Liver (tissue), 9 donors: ENCODE data around the gene ABCC10. TPM values are rescaled to one million over a fixed set of nuclear protein-coding genes. Genes with fewer than 3 reads are reported as not detected.
"Not testable (repeated sequence)": the region's sequence is repeated elsewhere in the genome, so short reads cannot be mapped to it uniquely, and the experiment has no call there.

Experiments used
- DNase-seq: peaks from one replicate; pipeline ENCODE4 v3.0.0-alpha.2; 2017; ENCODE audit warnings: low spot score
- H3K27ac ChIP-seq, 2 donors: one replicate each; pipeline ENCODE4 v1.7.0; 2013; ENCODE audit warnings: inconsistent platforms in 2 of 2, low read length in 2 of 2, control low read depth in 1 of 2, low read depth in 1 of 2, mild to moderate bottlenecking in 1 of 2
- H3K27me3 ChIP-seq, 4 donors: one replicate each; pipeline versions ENCODE4 v1.6.1 to v1.7.0; 2013; ENCODE audit warnings: low read length in 3 of 4, inconsistent platforms in 1 of 4, mild to moderate bottlenecking in 1 of 4, moderate library complexity in 1 of 4; ENCODE audit not compliant: control insufficient read depth in 4 of 4, insufficient read depth in 4 of 4
- H3K36me3 ChIP-seq, 4 donors: one replicate each; pipeline versions ENCODE4 v1.6.1 to v1.7.0; 2013; ENCODE audit warnings: low read length in 3 of 4, mild to moderate bottlenecking in 3 of 4, low read depth in 1 of 4, moderate library complexity in 1 of 4; ENCODE audit not compliant: control insufficient read depth in 4 of 4, insufficient read depth in 3 of 4
- H3K4me1 ChIP-seq, 4 donors: one replicate each; pipeline versions ENCODE4 v1.6.1 to v1.7.0; 2013; ENCODE audit warnings: low read length in 3 of 4, mild to moderate bottlenecking in 3 of 4, moderate library complexity in 1 of 4; ENCODE audit not compliant: control insufficient read depth in 4 of 4, insufficient read depth in 4 of 4
- H3K4me3 ChIP-seq, 3 donors: one replicate each; pipeline versions ENCODE4 v1.6.1 to v1.7.0; 2013; ENCODE audit warnings: low read length in 3 of 3, control low read depth in 1 of 3, low read depth in 1 of 3, mild to moderate bottlenecking in 1 of 3
- H3K9ac ChIP-seq, 2 donors: one replicate each; pipeline ENCODE4 v1.7.0; 2013; ENCODE audit warnings: low read length in 2 of 2, mild to moderate bottlenecking in 2 of 2, moderate library complexity in 2 of 2, control low read depth in 1 of 2, low read depth in 1 of 2
- H3K9me3 ChIP-seq, 4 donors: one replicate each; pipeline versions ENCODE4 v1.6.1 to v1.7.0; 2013; ENCODE audit warnings: low read length in 3 of 4; ENCODE audit not compliant: control insufficient read depth in 4 of 4
- EGR1 ChIP-seq, 2 donors: IDR thresholded peaks; 2 replicates each; pipeline ENCODE4 v1.6.1; 2016 to 2018; ENCODE audit warnings: antibody characterized with exemption in 2 of 2, low read depth in 2 of 2
- FOXA1 ChIP-seq: IDR thresholded peaks from 2 replicates; pipeline ENCODE4 v1.6.1; 2016; ENCODE audit warnings: antibody characterized with exemption
- FOXA2 ChIP-seq: IDR thresholded peaks from 2 replicates; pipeline ENCODE4 v1.6.1; 2016; ENCODE audit warnings: antibody characterized with exemption
- GABPA ChIP-seq, 2 donors: IDR thresholded peaks in 1 of 2; conservative IDR thresholded peaks in 1 of 2; 2 replicates each; pipeline ENCODE4 v1.6.1; 2016; ENCODE audit warnings: antibody characterized with exemption in 2 of 2, mild to moderate bottlenecking in 1 of 2, moderate library complexity in 1 of 2
- HNF4A ChIP-seq, 2 donors: conservative IDR thresholded peaks; 2 replicates each; pipeline ENCODE4 v1.6.1; 2016; ENCODE audit warnings: antibody characterized with exemption in 2 of 2, mild to moderate bottlenecking in 2 of 2
- HNF4G ChIP-seq: IDR thresholded peaks from 2 replicates; pipeline ENCODE4 v1.6.1; 2016; ENCODE audit warnings: antibody characterized with exemption
- JUND ChIP-seq, 2 donors: IDR thresholded peaks; 2 replicates each; pipeline ENCODE4 v1.6.1; 2016; ENCODE audit warnings: antibody characterized with exemption in 2 of 2
- NR2F2 ChIP-seq: IDR thresholded peaks from 2 replicates; pipeline ENCODE4 v1.6.1; 2016; ENCODE audit warnings: antibody characterized with exemption
- RAD21 ChIP-seq, 2 donors: IDR thresholded peaks; 2 replicates each; pipeline ENCODE4 v1.6.1; 2016; ENCODE audit warnings: antibody characterized with exemption in 2 of 2, mild to moderate bottlenecking in 2 of 2
- RXRA ChIP-seq, 2 donors: IDR thresholded peaks; 2 replicates each; pipeline ENCODE4 v1.6.1; 2017 to 2018; ENCODE audit warnings: antibody characterized with exemption in 2 of 2, mild to moderate bottlenecking in 1 of 2
- SP1 ChIP-seq: IDR thresholded peaks from 2 replicates; pipeline ENCODE4 v1.6.1; 2018; ENCODE audit warnings: antibody characterized with exemption, mild to moderate bottlenecking
- TAF1 ChIP-seq: conservative IDR thresholded peaks from 2 replicates; pipeline ENCODE4 v1.6.1; 2016; ENCODE audit warnings: antibody characterized with exemption, mild to moderate bottlenecking
- YY1 ChIP-seq: IDR thresholded peaks from 2 replicates; pipeline ENCODE4 v1.6.1; 2016; ENCODE audit warnings: antibody characterized with exemption, mild to moderate bottlenecking
- WGBS: extraction: QIAGEN DNeasy Blood & Tissue Kit; methylation state at CpG from one replicate; pipeline ENCODE4 v1.1.7; 2013; 5-methylcytosine and 5-hydroxymethylcytosine counted together
- polyA plus RNA-seq, 2 donors: library from polyadenylated mRNA; stranded (reverse) in 1 of 2; unstranded in 1 of 2; fragments of 200-250 nt in 1 of 2; fragments of >200 nt in 1 of 2; fragmentation: Nextera tagmentation in 1 of 2; extraction: Ambion mirVana in 1 of 2; gene quantifications; one replicate each; pipeline versions ENCODE4 v1.2.1 to v1.2.3, GENCODE V29; 2013 to 2015
- total RNA-seq, 2 donors: library from RNA; depleted of rRNA; stranded (reverse); fragments of >200 nt; gene quantifications; one replicate each; pipeline ENCODE4 v1.2.3, GENCODE V29; 2014
- TF ChIP-seq, protein P1 (sequence below): IDR thresholded peaks from 2 replicates; pipeline ENCODE4 v1.6.1; 2016; ENCODE audit warnings: antibody characterized with exemption
- TF ChIP-seq, protein P2 (sequence below): IDR thresholded peaks from 2 replicates; pipeline ENCODE4 v1.6.1; 2016; ENCODE audit warnings: antibody characterized with exemption
- TF ChIP-seq, protein P3 (sequence below): IDR thresholded peaks from 2 replicates; pipeline ENCODE4 v1.6.1; 2016; ENCODE audit warnings: antibody characterized with exemption, mild to moderate bottlenecking
- TF ChIP-seq, protein P4 (sequence below): IDR thresholded peaks from 2 replicates; pipeline ENCODE4 v1.6.1; 2016; ENCODE audit warnings: antibody characterized with exemption
- TF ChIP-seq, protein P5 (sequence below): fragments of 150-350 bp; IDR thresholded peaks from 2 replicates; pipeline ENCODE4 v1.5.1; 2017; ENCODE audit warnings: improper control_type of control experiment, low read depth, low read length; ENCODE audit not compliant: missing input control
- donor health status: healthy.
- donor health status: healthy.
- donor health status: healthy.
- donor health status: healthy.
- donor health status: healthy.

ABCC10 gene
- total and polyA plus RNA-seq, 4 donors: 3.9 to 10.6 (median 5.1) TPM

DNA sequence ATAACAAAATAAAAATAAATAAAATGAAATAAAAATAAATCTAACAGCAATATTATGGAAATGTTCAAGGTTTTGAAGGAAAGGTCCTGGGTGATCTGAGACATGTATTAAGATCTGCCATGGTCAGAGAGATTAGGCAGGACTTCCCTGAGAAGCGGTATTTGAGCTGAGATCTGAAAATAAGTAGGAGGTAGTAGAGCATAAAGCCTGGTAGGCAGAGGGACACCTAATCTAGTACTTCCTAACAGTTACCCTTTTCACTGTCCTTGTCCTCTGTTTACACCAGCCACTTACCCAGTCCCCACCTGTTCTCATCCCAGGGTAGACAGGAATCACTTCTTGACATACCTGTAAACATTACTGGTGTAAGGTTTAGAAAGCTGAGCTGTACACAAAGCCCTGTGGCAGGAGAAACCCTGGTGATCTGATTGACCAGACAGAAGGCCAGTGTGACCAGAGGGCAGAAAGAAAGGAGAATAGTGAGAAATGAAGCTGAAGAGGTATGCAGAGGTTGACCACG lies 49.6 kb upstream of the ABCC10 start:
- TF ChIP-seq RXRA (IDR thresholded peaks at IDR 0.05) (no peak), GABPA (IDR thresholded peaks at IDR 0.05 in 1 of 2, conservative IDR thresholded peaks at IDR 0.05 in 1 of 2) (no peak), FOXA2 (no peak), JUND (IDR thresholded peaks at IDR 0.05) (no peak), HNF4A (conservative IDR thresholded peaks at IDR 0.05) (no peak), YY1 (no peak), HNF4G (no peak), EGR1 (IDR thresholded peaks at IDR 0.05; ENCODE audit: low read depth in 2 of 2) (no peak), TAF1 (no peak), SP1 (no peak), RAD21 (IDR thresholded peaks at IDR 0.05) (no peak), FOXA1 (no peak), NR2F2 (no peak)
- TF ChIP-seq, protein P1, sequence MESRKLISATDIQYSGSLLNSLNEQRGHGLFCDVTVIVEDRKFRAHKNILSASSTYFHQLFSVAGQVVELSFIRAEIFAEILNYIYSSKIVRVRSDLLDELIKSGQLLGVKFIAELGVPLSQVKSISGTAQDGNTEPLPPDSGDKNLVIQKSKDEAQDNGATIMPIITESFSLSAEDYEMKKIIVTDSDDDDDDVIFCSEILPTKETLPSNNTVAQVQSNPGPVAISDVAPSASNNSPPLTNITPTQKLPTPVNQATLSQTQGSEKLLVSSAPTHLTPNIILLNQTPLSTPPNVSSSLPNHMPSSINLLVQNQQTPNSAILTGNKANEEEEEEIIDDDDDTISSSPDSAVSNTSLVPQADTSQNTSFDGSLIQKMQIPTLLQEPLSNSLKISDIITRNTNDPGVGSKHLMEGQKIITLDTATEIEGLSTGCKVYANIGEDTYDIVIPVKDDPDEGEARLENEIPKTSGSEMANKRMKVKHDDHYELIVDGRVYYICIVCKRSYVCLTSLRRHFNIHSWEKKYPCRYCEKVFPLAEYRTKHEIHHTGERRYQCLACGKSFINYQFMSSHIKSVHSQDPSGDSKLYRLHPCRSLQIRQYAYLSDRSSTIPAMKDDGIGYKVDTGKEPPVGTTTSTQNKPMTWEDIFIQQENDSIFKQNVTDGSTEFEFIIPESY: no peak
- TF ChIP-seq, protein P2, sequence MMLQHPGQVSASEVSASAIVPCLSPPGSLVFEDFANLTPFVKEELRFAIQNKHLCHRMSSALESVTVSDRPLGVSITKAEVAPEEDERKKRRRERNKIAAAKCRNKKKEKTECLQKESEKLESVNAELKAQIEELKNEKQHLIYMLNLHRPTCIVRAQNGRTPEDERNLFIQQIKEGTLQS: no peak
- TF ChIP-seq, protein P3, sequence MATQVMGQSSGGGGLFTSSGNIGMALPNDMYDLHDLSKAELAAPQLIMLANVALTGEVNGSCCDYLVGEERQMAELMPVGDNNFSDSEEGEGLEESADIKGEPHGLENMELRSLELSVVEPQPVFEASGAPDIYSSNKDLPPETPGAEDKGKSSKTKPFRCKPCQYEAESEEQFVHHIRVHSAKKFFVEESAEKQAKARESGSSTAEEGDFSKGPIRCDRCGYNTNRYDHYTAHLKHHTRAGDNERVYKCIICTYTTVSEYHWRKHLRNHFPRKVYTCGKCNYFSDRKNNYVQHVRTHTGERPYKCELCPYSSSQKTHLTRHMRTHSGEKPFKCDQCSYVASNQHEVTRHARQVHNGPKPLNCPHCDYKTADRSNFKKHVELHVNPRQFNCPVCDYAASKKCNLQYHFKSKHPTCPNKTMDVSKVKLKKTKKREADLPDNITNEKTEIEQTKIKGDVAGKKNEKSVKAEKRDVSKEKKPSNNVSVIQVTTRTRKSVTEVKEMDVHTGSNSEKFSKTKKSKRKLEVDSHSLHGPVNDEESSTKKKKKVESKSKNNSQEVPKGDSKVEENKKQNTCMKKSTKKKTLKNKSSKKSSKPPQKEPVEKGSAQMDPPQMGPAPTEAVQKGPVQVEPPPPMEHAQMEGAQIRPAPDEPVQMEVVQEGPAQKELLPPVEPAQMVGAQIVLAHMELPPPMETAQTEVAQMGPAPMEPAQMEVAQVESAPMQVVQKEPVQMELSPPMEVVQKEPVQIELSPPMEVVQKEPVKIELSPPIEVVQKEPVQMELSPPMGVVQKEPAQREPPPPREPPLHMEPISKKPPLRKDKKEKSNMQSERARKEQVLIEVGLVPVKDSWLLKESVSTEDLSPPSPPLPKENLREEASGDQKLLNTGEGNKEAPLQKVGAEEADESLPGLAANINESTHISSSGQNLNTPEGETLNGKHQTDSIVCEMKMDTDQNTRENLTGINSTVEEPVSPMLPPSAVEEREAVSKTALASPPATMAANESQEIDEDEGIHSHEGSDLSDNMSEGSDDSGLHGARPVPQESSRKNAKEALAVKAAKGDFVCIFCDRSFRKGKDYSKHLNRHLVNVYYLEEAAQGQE: no peak
- TF ChIP-seq, protein P4, sequence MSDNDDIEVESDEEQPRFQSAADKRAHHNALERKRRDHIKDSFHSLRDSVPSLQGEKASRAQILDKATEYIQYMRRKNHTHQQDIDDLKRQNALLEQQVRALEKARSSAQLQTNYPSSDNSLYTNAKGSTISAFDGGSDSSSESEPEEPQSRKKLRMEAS: no peak
- no peaks in the 10 kb centered on the region for H3K4me1 ChIP-seq
- no peak overlapping the region for H3K27ac ChIP-seq
- no peaks in the 10 kb centered on the region for H3K27me3 ChIP-seq
- no peak overlapping the region for H3K4me3 ChIP-seq
- H3K9me3 ChIP-seq: no peaks in the 10 kb centered on the region
- no peaks in the 10 kb centered on the region for H3K36me3 ChIP-seq
- no peak for DNase-seq
- H3K9ac ChIP-seq: no peak overlapping the region
- 87% methylated on average over 2 of the region's 2 CpGs for WGBS

DNA sequence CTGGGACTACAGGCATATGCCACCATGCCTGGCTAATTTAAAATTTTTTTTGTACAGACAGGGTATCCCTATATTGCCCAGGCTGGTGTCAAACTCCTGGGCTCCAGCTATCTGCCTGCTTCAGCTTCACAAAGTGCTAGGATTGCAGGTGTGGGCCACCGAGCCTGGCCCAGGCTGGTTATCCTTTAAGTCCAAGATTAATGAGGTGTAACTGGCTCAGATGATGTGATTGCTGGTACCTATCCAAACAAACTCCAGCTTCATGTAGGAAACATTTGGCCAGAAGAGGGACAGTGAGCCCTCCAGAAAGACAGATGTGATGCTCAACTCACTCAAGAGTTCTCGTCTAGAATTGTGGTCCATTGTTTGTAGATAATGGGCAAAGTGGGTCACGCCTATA lies 48.7 kb upstream of the ABCC10 start:
- Histone ChIP-seq H3K4me3 (no peak overlapping the region), H3K9me3 (no peaks in the 10 kb centered on the region), H3K4me1 (no peaks in the 10 kb centered on the region), H3K27ac (no peak overlapping the region), H3K27me3 (no peaks in the 10 kb centered on the region), H3K36me3 (no peaks in the 10 kb centered on the region), H3K9ac (no peak overlapping the region)
- no peak for TF ChIP-seq HNF4A (conservative IDR thresholded peaks at IDR 0.05)
- no peak for TF ChIP-seq YY1
- TF ChIP-seq EGR1 (IDR thresholded peaks at IDR 0.05; ENCODE audit: low read depth in 2 of 2): no peak
- TF ChIP-seq HNF4G: no peak
- TF ChIP-seq FOXA1: no peak
- no peak for TF ChIP-seq NR2F2
- TF ChIP-seq TAF1: no peak
- TF ChIP-seq, protein P5, sequence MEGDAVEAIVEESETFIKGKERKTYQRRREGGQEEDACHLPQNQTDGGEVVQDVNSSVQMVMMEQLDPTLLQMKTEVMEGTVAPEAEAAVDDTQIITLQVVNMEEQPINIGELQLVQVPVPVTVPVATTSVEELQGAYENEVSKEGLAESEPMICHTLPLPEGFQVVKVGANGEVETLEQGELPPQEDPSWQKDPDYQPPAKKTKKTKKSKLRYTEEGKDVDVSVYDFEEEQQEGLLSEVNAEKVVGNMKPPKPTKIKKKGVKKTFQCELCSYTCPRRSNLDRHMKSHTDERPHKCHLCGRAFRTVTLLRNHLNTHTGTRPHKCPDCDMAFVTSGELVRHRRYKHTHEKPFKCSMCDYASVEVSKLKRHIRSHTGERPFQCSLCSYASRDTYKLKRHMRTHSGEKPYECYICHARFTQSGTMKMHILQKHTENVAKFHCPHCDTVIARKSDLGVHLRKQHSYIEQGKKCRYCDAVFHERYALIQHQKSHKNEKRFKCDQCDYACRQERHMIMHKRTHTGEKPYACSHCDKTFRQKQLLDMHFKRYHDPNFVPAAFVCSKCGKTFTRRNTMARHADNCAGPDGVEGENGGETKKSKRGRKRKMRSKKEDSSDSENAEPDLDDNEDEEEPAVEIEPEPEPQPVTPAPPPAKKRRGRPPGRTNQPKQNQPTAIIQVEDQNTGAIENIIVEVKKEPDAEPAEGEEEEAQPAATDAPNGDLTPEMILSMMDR: no peak
- TF ChIP-seq FOXA2: no peak
- TF ChIP-seq, protein P3: no peak
- DNase-seq: no peak
- WGBS: 85% methylated on average over 3 of the region's 3 CpGs

DNA sequence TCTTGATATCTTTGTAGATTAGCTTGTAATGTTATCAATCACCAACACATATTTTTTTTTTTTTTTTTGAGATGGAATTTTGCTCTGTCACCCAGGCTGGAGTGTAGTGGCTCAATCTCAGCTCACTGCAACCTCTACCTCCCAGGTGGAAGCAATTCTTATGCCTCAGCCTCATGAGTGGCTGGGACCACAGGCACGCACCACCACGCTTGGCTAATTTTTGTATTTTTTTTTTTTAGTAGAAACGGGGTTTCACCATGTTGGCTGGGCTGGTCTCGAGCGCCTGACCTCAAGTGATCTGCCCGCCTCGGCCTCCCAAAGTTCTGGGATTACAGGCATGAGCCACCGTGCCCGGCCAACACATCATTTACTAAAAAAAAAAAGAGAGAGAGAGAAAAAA lies 46.5 kb upstream of the ABCC10 start:
- not testable (repeated sequence) for H3K4me1 ChIP-seq, H3K36me3 ChIP-seq, H3K27ac ChIP-seq, H3K27me3 ChIP-seq, H3K9ac ChIP-seq, H3K4me3 ChIP-seq, DNase-seq, H3K9me3 ChIP-seq
- 91% methylated on average over 9 of the region's 9 CpGs for WGBS
